Activated CD4-positive, alpha-beta T cell treated with anti-CD3 and anti-CD28 coated beads, Interleukin-2, amount 50 U/mL, for 1 hour (primary cell): Measurements from ENCODE around the gene APOE.

ENCODE experiments used
- DNase-seq: peaks from one replicate; pipeline ENCODE4 v3.0.0-alpha.2; 2020

APOE gene

GRCh38 chr19:44954649-44955504, 49.3 kb downstream of the APOE start, which contains the start of gene CLPTM1:
Gene CLPTM1, plus strand, starts transcription at chr19:44955380. Its CDS starts 16 bp downstream, at chr19:44955396.
- DNase-seq: peak; percentile 96

- no peak for DNase-seq
These were observed 50.2 kb downstream of the APOE start for GRCh38 chr19:44955505-44956439.

GRCh38 chr19:44957526-44957925, 51.9 kb downstream of the APOE start:
- DNase-seq: no peak

GRCh38 chr19:44958090-44958489, 52.5 kb downstream of the APOE start:
- DNase-seq: no peak
